HepG2 (cell line): ENCODE data around the gene GAS1.

ENCODE experiments used
- DMAP1 ChIP-seq: IDR thresholded peaks from 2 replicates; pipeline ENCODE4 v1.6.1; 2016
- E2F5 ChIP-seq: sonication (generic); formaldehyde crosslinking; conservative IDR thresholded peaks from 2 replicates; pipeline ENCODE4 v1.4.0; 2020; ENCODE audit warnings: missing genetic modification reagents
- MEIS1 ChIP-seq: sonication (generic); formaldehyde crosslinking; IDR thresholded peaks from 2 replicates; pipeline ENCODE4 v1.9.0; 2021; ENCODE audit warnings: mild to moderate bottlenecking, missing genetic modification reagents, moderate library complexity, borderline replicate concordance
- SMARCC2 ChIP-seq: fragments of 450-650 bp; IDR thresholded peaks from 2 replicates; pipeline ENCODE4 v1.6.1; 2017; ENCODE audit warnings: antibody characterized with exemption, mild to moderate bottlenecking

GRCh38 chr9:86978413-86978812 is 31.1 kb upstream of the GAS1 start:
- TF ChIP-seq MEIS1 (no peak), SMARCC2 (no peak), DMAP1 (no peak), E2F5 (CRISPR knock-in tag) (no peak)
